ENCODE measurements around the gene RSBN1. TPM values are rescaled to one million over a fixed set of nuclear protein-coding genes. Genes with fewer than 3 reads are reported as not detected.

The RSBN1 gene
- total and polyA plus RNA-seq, 9 of the 15 experiments (the other 6 are each of a cell fraction or from before 2014, with no cell fraction given), result 4.5 to 24.3 (median 13.0) TPM

DNA sequence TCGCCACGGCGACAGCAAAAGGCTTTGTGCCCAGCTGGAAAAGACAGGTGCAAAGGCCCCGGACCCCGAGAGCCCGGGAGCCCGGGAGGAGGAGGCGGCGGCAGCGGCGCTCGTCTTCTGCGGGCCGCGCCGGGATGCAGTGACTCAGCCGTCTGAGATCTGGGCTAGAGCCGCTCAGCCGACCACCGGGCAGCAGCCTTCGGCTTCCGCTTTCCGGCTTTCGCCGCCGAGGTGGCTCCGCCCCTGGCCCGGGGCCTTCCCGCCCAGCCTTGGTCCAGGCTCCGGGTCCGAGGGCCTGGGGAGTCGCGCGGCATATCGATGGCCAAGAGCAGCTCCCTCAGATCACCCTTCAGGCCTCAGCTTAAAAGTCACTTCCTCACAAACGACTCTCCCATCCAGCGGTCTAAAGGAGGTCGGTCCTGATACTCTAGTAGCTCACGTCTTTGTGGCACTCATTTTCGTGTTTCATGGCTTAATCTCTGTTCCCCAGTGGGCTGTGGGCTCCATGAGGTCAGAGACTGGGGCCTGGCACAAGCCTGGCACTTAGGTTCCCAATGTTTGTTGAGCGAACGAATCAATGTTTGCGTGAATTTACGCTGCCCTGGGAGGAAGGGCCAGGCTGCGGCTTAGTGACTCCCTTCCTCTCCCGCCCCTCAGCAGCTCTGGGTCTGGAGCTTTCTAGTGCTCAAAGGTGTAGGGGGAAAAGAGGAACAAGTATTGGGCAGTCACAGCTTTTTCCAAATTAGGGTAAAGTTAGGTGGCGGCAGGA, 52.8 kb downstream of the RSBN1 start, which contains the start of gene PHTF1 (continued):
- TF ChIP-seq GMEB1 (CRISPR knock-in tag; IDR thresholded peaks at IDR 0.05) (0 out of 2 replicates have a peak, but pooled peaks have one; percentile 29), IRF1 (CRISPR knock-in tag; IDR thresholded peaks at IDR 0.05; ENCODE audit: borderline replicate concordance) (no peak), ZKSCAN8 (CRISPR knock-in tag; IDR thresholded peaks at IDR 0.05) (0 out of 2 replicates have a peak, but pooled peaks have one; percentile 9), NR1H2 (CRISPR knock-in tag; IDR thresholded peaks at IDR 0.05) (peak; percentile 98), ZNF398 (CRISPR knock-in tag; IDR thresholded peaks at IDR 0.05) (no peak), HDAC2 (IDR thresholded peaks at IDR 0.05) (peak; percentile 8), ZBTB8A (IDR thresholded peaks at IDR 0.05; ENCODE audit: partially characterized antibody) (no peak), TCF7L2 (IDR thresholded peaks at IDR 0.05; ENCODE audit: low read depth, low read length) (no peak), ETV5 (CRISPR knock-in tag; IDR thresholded peaks at IDR 0.05; ENCODE audit: low read depth) (peak; percentile 91), CBX1 (IDR thresholded peaks at IDR 0.05; ENCODE audit: low read depth) (peak; percentile 43; the same call in 1 of the 2 replicates), ZNF584 (CRISPR knock-in tag; IDR thresholded peaks at IDR 0.05; ENCODE audit: low read depth) (no peak)
- TF ChIP-seq, protein P1, sequence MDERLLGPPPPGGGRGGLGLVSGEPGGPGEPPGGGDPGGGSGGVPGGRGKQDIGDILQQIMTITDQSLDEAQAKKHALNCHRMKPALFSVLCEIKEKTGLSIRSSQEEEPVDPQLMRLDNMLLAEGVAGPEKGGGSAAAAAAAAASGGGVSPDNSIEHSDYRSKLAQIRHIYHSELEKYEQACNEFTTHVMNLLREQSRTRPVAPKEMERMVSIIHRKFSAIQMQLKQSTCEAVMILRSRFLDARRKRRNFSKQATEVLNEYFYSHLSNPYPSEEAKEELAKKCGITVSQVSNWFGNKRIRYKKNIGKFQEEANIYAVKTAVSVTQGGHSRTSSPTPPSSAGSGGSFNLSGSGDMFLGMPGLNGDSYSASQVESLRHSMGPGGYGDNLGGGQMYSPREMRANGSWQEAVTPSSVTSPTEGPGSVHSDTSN (CRISPR knock-in tag; IDR thresholded peaks at IDR 0.05; ENCODE audit: low read depth), result no peak
- TF ChIP-seq, protein P1 (tag; conservative IDR thresholded peaks at IDR 0.05; ENCODE audit: low read depth), result no peak
- TF ChIP-seq, protein P2, sequence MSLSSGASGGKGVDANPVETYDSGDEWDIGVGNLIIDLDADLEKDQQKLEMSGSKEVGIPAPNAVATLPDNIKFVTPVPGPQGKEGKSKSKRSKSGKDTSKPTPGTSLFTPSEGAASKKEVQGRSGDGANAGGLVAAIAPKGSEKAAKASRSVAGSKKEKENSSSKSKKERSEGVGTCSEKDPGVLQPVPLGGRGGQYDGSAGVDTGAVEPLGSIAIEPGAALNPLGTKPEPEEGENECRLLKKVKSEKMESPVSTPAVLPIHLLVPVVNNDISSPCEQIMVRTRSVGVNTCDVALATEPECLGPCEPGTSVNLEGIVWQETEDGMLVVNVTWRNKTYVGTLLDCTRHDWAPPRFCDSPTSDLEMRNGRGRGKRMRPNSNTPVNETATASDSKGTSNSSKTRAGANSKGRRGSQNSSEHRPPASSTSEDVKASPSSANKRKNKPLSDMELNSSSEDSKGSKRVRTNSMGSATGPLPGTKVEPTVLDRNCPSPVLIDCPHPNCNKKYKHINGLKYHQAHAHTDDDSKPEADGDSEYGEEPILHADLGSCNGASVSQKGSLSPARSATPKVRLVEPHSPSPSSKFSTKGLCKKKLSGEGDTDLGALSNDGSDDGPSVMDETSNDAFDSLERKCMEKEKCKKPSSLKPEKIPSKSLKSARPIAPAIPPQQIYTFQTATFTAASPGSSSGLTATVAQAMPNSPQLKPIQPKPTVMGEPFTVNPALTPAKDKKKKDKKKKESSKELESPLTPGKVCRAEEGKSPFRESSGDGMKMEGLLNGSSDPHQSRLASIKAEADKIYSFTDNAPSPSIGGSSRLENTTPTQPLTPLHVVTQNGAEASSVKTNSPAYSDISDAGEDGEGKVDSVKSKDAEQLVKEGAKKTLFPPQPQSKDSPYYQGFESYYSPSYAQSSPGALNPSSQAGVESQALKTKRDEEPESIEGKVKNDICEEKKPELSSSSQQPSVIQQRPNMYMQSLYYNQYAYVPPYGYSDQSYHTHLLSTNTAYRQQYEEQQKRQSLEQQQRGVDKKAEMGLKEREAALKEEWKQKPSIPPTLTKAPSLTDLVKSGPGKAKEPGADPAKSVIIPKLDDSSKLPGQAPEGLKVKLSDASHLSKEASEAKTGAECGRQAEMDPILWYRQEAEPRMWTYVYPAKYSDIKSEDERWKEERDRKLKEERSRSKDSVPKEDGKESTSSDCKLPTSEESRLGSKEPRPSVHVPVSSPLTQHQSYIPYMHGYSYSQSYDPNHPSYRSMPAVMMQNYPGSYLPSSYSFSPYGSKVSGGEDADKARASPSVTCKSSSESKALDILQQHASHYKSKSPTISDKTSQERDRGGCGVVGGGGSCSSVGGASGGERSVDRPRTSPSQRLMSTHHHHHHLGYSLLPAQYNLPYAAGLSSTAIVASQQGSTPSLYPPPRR (CRISPR knock-in tag; IDR thresholded peaks at IDR 0.05; ENCODE audit: borderline replicate concordance), result no peak; the same call in 1 of the 2 replicates
